ENCODE measurements around the gene C11orf86.

DNA sequence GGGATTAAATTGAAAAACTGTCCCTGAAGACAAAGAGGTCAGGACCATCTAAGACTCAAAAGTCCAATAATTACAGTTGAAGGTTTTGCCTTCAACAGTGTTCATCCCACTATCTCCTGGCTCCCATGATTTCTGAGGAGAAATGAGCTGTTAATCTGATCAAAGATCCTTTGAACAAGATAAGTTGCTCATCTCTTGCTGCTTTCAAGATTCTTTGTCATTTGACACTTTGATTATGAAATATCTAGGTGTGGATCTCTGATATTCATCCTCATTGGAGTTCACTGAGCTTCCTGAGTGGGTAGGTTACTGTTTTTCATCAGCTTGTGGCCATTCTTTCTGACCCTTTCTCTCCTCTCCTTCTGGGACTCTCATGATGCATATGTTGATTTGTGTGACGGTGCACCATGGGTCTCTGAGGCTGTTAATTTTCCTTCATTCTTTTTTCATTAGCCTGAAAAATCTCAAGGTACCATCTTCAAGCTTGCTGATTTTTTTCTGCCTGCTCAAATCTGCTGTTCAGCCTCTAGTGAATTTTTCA, 37.8 kb upstream of the C11orf86 start:
- TF ChIP-seq EZH2 (IDR thresholded peaks at IDR 0.05; ENCODE audit: borderline replicate concordance, low read depth, low read length, severe bottlenecking), result no peak
- TF ChIP-seq, protein P1, sequence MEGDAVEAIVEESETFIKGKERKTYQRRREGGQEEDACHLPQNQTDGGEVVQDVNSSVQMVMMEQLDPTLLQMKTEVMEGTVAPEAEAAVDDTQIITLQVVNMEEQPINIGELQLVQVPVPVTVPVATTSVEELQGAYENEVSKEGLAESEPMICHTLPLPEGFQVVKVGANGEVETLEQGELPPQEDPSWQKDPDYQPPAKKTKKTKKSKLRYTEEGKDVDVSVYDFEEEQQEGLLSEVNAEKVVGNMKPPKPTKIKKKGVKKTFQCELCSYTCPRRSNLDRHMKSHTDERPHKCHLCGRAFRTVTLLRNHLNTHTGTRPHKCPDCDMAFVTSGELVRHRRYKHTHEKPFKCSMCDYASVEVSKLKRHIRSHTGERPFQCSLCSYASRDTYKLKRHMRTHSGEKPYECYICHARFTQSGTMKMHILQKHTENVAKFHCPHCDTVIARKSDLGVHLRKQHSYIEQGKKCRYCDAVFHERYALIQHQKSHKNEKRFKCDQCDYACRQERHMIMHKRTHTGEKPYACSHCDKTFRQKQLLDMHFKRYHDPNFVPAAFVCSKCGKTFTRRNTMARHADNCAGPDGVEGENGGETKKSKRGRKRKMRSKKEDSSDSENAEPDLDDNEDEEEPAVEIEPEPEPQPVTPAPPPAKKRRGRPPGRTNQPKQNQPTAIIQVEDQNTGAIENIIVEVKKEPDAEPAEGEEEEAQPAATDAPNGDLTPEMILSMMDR (IDR thresholded peaks at IDR 0.05; ENCODE audit: extremely low read depth in 1 of 2, insufficient read depth in 1 of 2, low read depth in 1 of 2, low read length in 2 of 2), result no peak
- TF ChIP-seq POLR2A (IDR thresholded peaks at IDR 0.05; ENCODE audit: low read depth, low read length), result no peak
- TF ChIP-seq, protein P2, sequence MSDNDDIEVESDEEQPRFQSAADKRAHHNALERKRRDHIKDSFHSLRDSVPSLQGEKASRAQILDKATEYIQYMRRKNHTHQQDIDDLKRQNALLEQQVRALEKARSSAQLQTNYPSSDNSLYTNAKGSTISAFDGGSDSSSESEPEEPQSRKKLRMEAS (IDR thresholded peaks at IDR 0.05; ENCODE audit: insufficient read depth, insufficient read length), result no peak
- TF ChIP-seq POLR2AphosphoS5 (IDR thresholded peaks at IDR 0.05; ENCODE audit: insufficient read depth, low read depth, low read length), result no peak
- TF ChIP-seq JUN (IDR thresholded peaks at IDR 0.05; ENCODE audit: borderline replicate concordance, insufficient read depth, insufficient read length, low read depth), result no peak
